H1 (cell line): ENCODE measurements around the gene BICD1. TPM values are rescaled to one million over a fixed set of nuclear protein-coding genes. Genes with fewer than 3 reads are reported as not detected.

ENCODE experiments used
- CBX8 ChIP-seq: fragments of 300-800, 300-1000 bp; sonication (generic); IDR thresholded peaks from 2 replicates; pipeline ENCODE4 v1.7.1; 2016; ENCODE audit warnings: low read depth, low read length, borderline replicate concordance
- CHD1 ChIP-seq: IDR thresholded peaks from 2 replicates; pipeline ENCODE4 v1.6.1; 2012; ENCODE audit warnings: low read depth, low read length, improper control_type of control experiment
- E2F6 ChIP-seq: IDR thresholded peaks from 2 replicates; pipeline ENCODE4 v1.6.1; 2012; ENCODE audit warnings: inconsistent platforms
- GABPA ChIP-seq: IDR thresholded peaks from 2 replicates; pipeline ENCODE4 v1.6.1; 2011; ENCODE audit warnings: mild to moderate bottlenecking, low read length, moderate library complexity, borderline replicate concordance; ENCODE audit not compliant: insufficient read depth
- SP4 ChIP-seq: IDR thresholded peaks from 2 replicates; pipeline ENCODE4 v1.6.1; 2012; ENCODE audit warnings: low read length, inconsistent platforms
- TBP ChIP-seq: IDR thresholded peaks from 2 replicates; pipeline ENCODE4 v1.6.1; 2011; ENCODE audit warnings: low read depth, low read length, improper control_type of control experiment
- polyA plus RNA-seq, 7 experiments: library from polyadenylated mRNA; depleted of rRNA in 3 of 7; stranded (reverse) in 5 of 7; unstranded in 2 of 7; fragments of >200 nt in 5 of 7; fragments of 200-250 nt in 2 of 7; gene quantifications; 1 replicate in 5 of 7; 2 replicates in 1 of 7; 4 replicates in 1 of 7; pipeline versions ENCODE4 v1.2.1 to v1.2.3, GENCODE V29; 2011 to 2013; ENCODE audit warnings: missing spikeins in 2 of 7, mixed read lengths in 2 of 7
- total RNA-seq: library from RNA; stranded (reverse); fragmentation: NEBNext Ultra II Directional; extraction: Animal tissue kit (Norgen Biotek cat#: 25700); gene quantifications from 2 replicates; pipeline ENCODE4 v1.2.1, GENCODE V29; 2021

Gene BICD1
- total and polyA plus RNA-seq, 2 of the 8 experiments (the other 6 are each of a cell fraction or from before 2014, with no cell fraction given), result 34.1 to 58.4 TPM

GRCh38 chr12:32255588-32255987, 148.9 kb downstream of the BICD1 start (continued):
- TF ChIP-seq E2F6, result no peak
- no peak for TF ChIP-seq SP4
- no peak for TF ChIP-seq GABPA
- no peak for TF ChIP-seq CHD1
- no peak for TF ChIP-seq TBP
- no peak for TF ChIP-seq CBX8
